SK-N-MC (cell line): ENCODE results near the gene ATP13A1.

ENCODE experiments used
- FOXP2 ChIP-seq: optimal IDR thresholded peaks from 2 replicates; pipeline ENCODE3; 2011; ENCODE audit warnings: mild to moderate bottlenecking, moderate library complexity; ENCODE audit not compliant: insufficient read depth; ENCODE audit errors: extremely low read length, control extremely low read depth
- POLR2AphosphoS5 ChIP-seq: IDR thresholded peaks from 2 replicates; pipeline ENCODE4 v1.6.1; 2012; ENCODE audit warnings: mild to moderate bottlenecking, low read depth, low read length, borderline replicate concordance

- no peak for TF ChIP-seq POLR2AphosphoS5
- no peak for TF ChIP-seq FOXP2
These were observed 6.8 kb downstream of the ATP13A1 start for GRCh38 chr19:19656451-19657396.
